C4-2B (cell line): ENCODE data around the gene SMPD3.

Experiments
- CTCF ChIP-seq: fragments of 450-650 bp; conservative IDR thresholded peaks from 2 replicates; pipeline ENCODE4 v1.5.1; 2017; ENCODE audit warnings: mild to moderate bottlenecking
- ZFX ChIP-seq: fragments of 450-650 bp; IDR thresholded peaks from 2 replicates; pipeline ENCODE4 v1.6.1; 2017

DNA sequence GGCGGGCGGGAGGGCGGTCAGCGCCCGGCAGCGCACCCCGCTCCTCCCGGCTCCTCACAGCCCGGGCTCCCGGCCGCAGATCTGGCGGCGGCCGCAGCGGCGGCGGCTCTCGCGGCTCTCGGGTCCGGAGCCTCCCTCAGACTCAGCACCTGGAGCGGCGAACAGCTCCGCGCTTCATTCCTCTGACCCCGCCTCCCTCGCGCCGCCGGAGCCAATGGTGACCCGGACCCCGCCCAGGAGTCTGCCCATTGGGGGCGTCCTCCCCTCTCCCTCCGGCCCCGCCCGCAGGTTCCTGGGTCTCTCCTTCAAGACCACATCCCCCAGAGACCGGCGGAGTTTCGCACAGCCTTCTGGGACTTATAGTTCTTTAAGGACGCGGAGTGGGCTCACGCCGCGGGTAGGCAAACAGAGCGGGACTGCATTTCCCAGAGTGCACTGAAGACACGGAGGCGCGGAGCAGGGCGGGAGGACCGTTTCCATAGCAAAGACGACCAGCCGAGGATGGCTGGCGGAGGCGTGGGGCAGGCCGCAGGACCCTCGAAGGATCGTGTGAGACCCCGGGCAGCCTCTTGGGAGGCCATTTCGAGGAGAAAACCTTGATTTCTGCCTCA lies at the start of gene SMPD3:
- TF ChIP-seq CTCF (no peak), ZFX (peak; percentile 40; the same call in 1 of the 2 replicates)
